ENCODE data around the gene SLC1A3. TPM values are rescaled to one million over a fixed set of nuclear protein-coding genes. Genes with fewer than 3 reads are reported as not detected.

SLC1A3 gene
- total and polyA plus RNA-seq, 2 of the 4 experiments (the other 2 are of a cell fraction): 0.27 to 1.3 TPM

- dilution Hi-C loops (cut with HindIII; ENCODE audit: low sequenced_read_pairs, unreplicated experiment): no loop called here
Observed at GRCh38 chr5:36690041-36690961, 83.9 kb downstream of the SLC1A3 start.

More at GRCh38 chr5:36690041-36690961, 83.9 kb downstream of the SLC1A3 start:
- in situ Hi-C loops (cut with MboI; ENCODE audit: low sequenced_read_pairs) (loop anchor here (5.0 to 10.0 kb wide), 3 partner anchors 186 to 426 kb away; no protein-coding TSS in a partner anchor), intact Hi-C loops (cut with micrococcal nuclease) (loop anchor here (5.0 to 10.0 kb wide), 5 partner anchors 83 to 616 kb away; partner anchors contain the start of genes RANBP3L and SLC1A3)
- no peak overlapping the region for H2BK5ac ChIP-seq (ENCODE audit: low read depth, low read length, poor library complexity, severe bottlenecking)
- no peaks in the 10 kb centered on the region for H3K36me3 ChIP-seq (ENCODE audit: control insufficient read depth, insufficient read depth, low read length)
- H2BK20ac ChIP-seq (ENCODE audit: low read depth, low read length): peak overlapping the region; percentile 37; the same call in 1 of the 2 replicates
- H3K9me3 ChIP-seq (ENCODE audit: control insufficient read depth, insufficient read depth, low read length): no peaks in the 10 kb centered on the region
- CTCF ChIA-PET: interaction anchor here (0.6 to 1.9 kb wide), 14 partner anchors 9 to 549 kb away, joined by 3 to 7 read pairs (median 4); no protein-coding TSS in a partner anchor
- H3K4me3 ChIP-seq (ENCODE audit: insufficient read depth, low read depth, low read length): peak overlapping the region; percentile 64
- H3K27me3 ChIP-seq (ENCODE audit: control insufficient read depth, insufficient read depth, low read length): no peaks in the 10 kb centered on the region; the same call in 1 of the 2 replicates
- peak overlapping the region; percentile 66 for H3K9ac ChIP-seq (ENCODE audit: low read depth, low read length)
- H3K14ac ChIP-seq (replicated peaks; ENCODE audit: low read depth, low read length): peak overlapping the region; percentile 71
- H4K91ac ChIP-seq (ENCODE audit: insufficient read depth, low read depth, low read length): no peak overlapping the region; the same call in 1 of the 2 replicates
- no peak overlapping the region for H2BK15ac ChIP-seq (ENCODE audit: low read depth, low read length)
- DNase-seq (peak; percentile 61), ATAC-seq (ENCODE audit: low read depth) (peak; percentile 91)
- no peak overlapping the region; the same call in 1 of the 2 replicates for H3K18ac ChIP-seq (ENCODE audit: low read depth, low read length)
- no peak overlapping the region for H4K5ac ChIP-seq (ENCODE audit: low read depth, low read length)
- peak overlapping the region; percentile 87 for H3K4me2 ChIP-seq (ENCODE audit: low read depth, low read length)
- H3K27ac ChIP-seq (ENCODE audit: insufficient read depth, low read length): no peak overlapping the region
- no TSS peak for BruUV-seq (replicated peaks)
- 0 out of 2 replicates have a peak overlapping the region, but pooled peaks have one; percentile 44 for H3K23ac ChIP-seq (ENCODE audit: low read depth, low read length)
- no peaks in the 10 kb centered on the region for H3K79me1 ChIP-seq (ENCODE audit: low read depth in 1 of 2, low read length in 2 of 2)
- TF ChIP-seq ELK1 (IDR thresholded peaks at IDR 0.05; ENCODE audit: borderline replicate concordance, low read depth, low read length) (no peak), POLR2A (IDR thresholded peaks at IDR 0.05; ENCODE audit: low read depth, low read length) (no peak), FOS (IDR thresholded peaks at IDR 0.05; ENCODE audit: low read depth, low read length) (no peak), USF2 (IDR thresholded peaks at IDR 0.05; ENCODE audit: low read depth, low read length) (no peak), CTCF (conservative IDR thresholded peaks at IDR 0.05; ENCODE audit: low read depth, low read length) (peak; percentile 79), MAZ (IDR thresholded peaks at IDR 0.05; ENCODE audit: borderline replicate concordance, low read depth, low read length) (peak; percentile 42; the same call in 1 of the 2 replicates), RAD21 (IDR thresholded peaks at IDR 0.05; ENCODE audit: low read length) (peak; percentile 49), SMC3 (IDR thresholded peaks at IDR 0.05; ENCODE audit: low read depth, low read length) (0 out of 2 replicates have a peak, but pooled peaks have one; percentile 3), CHD1 (IDR thresholded peaks at IDR 0.05; ENCODE audit: low read depth, low read length) (no peak)
- H4K8ac ChIP-seq (ENCODE audit: low read depth in 2 of 2, low read length in 2 of 2): peak overlapping the region; percentile 77 to 81
- H2AFZ ChIP-seq (replicated peaks; ENCODE audit: low read length, poor library complexity): peak overlapping the region; percentile 98
- peaks cover 3% of the 10 kb centered on the region; the same call in 1 of the 2 replicates for H3K9me1 ChIP-seq (ENCODE audit: insufficient read depth, low read length)
- H3K56ac ChIP-seq (ENCODE audit: extremely low read depth, insufficient read depth, low read length): no peak overlapping the region
- H4K20me1 ChIP-seq (ENCODE audit: insufficient read depth, low read length): no peaks in the 10 kb centered on the region
- H3K4me1 ChIP-seq (ENCODE audit: control insufficient read depth, insufficient read depth, low read length): peaks cover 2% of the 10 kb centered on the region; the same call in 1 of the 2 replicates
- no peak overlapping the region; the same call in 1 of the 2 replicates for H2BK120ac ChIP-seq (ENCODE audit: low read depth, low read length)
- H3K4ac ChIP-seq (ENCODE audit: low read depth, low read length): peak overlapping the region; percentile 68
- WGBS, 2 experiments (ENCODE audit: extremely low coverage in 2 of 2, insufficient read length in 1 of 2): 13% methylated on average over 7 of the region's 50 CpGs; no CpG with 5 or more reads in 1 of the 2 experiments
- H2AK9ac ChIP-seq (replicated peaks; ENCODE audit: low read depth, low read length, poor library complexity): peak overlapping the region; percentile 17
- no peak overlapping the region for H2AK5ac ChIP-seq (ENCODE audit: low read depth, low read length)
- POLR2A ChIA-PET (ENCODE audit: unreplicated experiment): no interaction called here
